ENCODE results near the gene SP140L.
"Not testable (repeated sequence)": the region's sequence is repeated elsewhere in the genome, so short reads cannot be mapped to it uniquely, and the experiment has no call there.

SP140L gene

DNA sequence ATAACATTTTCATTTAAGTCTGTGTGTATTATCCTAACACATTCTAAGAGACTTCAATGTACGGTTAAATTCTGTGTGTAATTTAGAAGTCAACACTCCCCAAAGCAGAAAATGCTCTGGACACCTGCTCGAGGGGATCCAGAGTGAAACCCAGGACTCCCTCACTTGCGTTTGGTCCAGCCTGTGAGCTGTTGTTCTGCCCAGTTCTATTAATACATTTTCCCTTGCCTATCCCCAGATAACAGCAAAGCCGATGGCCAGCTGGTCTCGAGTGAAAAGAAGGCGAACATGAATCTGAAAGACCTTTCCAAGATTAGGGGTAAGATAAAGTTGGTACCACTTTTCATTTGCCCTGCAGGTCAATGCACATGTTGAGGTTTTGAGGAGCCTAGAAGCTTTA lies 58.0 kb downstream of the SP140L start:
- no peak for DNase-seq

- no peak for DNase-seq
Measured at GRCh38 chr2:230394301-230394700, 67.3 kb downstream of the SP140L start.

DNA sequence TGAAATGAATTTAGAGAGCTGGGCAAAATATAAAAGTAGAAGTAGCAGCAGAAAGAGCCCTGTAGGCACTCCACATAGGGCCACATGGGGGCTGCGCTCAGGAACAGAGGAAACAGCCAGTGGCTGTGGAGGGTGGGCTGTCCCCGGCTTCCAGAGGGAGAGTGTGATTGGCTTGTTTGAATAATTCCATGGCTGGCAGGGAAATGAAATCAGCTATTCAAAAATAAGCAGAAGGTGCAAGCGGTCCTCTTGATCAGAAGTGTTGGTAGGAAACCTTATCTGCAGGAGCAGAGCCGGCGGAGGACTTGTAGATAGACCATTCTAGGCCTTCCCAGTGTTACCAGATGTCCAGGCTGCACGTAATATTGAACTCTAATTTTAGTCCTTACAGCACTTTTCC lies 71.7 kb downstream of the SP140L start:
- DNase-seq: not testable (repeated sequence)

GRCh38 chr2:230400041-230400440 lies 73.0 kb downstream of the SP140L start:
- no peak for DNase-seq

GRCh38 chr2:230400454-230400853 lies 73.5 kb downstream of the SP140L start:
- DNase-seq: no peak

DNA sequence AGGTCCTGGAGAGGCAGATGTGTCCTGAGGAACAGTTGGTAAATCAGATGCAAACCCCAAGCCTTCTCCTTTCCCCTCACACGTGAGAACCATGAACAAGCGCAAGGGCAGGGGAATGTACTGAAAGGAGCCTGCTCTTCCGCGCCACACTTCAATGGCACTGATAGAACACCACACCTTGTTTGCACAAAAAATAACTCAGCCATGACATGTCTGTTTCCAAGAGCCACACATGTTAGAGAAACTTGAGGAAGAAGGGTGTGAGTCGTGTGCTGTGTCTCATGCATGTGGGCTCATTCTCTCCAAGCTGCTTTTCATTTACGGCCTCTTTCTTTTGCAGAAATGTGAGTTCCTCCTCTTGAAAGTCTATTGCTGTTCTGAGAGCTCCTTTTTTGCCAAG lies 74.0 kb downstream of the SP140L start:
- not testable (repeated sequence) for DNase-seq

DNA sequence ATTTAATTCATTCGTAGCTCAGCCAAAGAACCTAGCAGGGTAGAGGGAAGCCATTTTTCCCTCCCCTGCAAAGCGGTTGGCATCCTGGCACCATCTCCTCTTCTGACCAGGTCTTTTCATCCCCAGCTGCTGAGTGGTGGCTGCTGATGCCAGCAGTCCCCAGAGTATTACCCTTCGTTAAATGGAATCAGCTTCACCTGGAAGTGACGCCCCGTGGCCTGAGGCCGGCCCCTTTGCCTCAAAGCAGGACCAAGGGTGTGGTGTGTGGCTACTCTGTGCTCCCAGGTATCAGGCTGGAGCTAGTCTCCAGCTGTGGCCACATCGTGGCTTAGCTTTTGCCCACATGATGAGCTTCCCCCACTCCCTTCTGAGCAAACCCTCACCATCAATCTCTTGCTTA lies 76.8 kb downstream of the SP140L start:
- DNase-seq: no peak

DNA sequence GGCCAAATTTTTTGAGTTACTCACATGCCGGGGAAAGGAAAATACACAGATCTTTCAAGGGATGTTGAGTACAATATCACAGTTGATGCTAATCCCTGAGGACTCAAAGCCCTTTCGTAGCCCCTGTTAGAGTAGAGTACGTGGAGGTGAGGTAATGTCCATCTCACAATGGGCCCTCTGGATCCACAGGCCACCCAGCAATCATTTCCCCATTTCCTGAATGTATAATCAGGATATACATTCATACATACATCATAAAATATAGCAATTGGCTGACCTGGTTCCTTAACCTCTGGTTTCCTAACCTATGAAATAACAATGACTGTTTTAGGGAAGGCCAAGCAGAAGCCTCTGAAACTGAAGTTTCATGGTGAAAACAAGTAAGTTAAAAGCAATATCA lies 78.8 kb downstream of the SP140L start:
- DNase-seq: no peak

DNA sequence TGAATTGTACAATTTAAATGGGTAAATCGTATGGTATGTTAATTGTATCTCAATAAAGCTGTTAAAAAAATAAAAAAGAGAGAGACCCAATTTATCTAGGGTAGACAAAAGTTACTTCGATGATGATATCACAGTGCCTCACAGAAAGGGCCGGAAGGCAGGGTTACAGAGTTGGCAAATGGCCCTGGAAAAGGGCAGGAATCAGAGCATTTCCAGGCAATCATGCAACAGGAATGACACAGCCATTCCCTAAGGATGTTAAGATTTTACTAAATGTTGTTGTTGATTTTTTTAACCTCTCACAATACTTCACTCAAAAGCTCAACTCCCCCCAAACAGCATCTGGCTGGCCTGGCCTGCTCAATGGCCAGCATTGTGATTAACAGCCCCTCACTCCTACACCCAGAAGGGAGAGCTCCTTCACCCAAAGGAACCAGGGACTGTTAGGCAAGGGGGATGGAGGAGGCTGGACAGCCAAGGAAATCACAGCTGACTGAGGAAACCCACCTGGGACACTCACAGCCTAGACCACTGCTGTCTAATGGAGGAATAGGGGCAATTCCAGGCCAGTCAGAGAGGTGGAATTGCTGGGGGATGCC lies 81.3 kb downstream of the SP140L start:
- DNase-seq: no peak

DNA sequence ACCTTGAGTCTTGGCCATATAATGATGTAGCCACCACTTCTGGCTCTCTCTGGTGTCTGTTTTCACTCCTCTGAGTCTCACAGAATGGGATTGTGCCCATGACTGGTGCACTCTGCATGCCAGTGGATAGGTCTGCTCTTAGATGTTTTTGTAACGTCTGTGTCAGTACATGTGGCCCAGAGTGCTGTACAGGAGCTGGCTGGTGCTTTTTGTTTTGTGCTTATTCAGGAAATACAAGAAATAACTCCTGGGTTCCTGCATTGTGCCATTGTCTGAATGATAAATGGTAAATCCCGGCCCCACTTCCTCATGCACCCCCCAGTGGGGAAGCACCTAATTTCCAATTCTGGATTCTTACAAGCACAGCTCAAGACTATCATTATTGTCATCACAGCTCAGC lies 82.3 kb downstream of the SP140L start:
- DNase-seq: not testable (repeated sequence)

GRCh38 chr2:230410263-230410662 lies 83.3 kb downstream of the SP140L start:
- no peak for DNase-seq

DNA sequence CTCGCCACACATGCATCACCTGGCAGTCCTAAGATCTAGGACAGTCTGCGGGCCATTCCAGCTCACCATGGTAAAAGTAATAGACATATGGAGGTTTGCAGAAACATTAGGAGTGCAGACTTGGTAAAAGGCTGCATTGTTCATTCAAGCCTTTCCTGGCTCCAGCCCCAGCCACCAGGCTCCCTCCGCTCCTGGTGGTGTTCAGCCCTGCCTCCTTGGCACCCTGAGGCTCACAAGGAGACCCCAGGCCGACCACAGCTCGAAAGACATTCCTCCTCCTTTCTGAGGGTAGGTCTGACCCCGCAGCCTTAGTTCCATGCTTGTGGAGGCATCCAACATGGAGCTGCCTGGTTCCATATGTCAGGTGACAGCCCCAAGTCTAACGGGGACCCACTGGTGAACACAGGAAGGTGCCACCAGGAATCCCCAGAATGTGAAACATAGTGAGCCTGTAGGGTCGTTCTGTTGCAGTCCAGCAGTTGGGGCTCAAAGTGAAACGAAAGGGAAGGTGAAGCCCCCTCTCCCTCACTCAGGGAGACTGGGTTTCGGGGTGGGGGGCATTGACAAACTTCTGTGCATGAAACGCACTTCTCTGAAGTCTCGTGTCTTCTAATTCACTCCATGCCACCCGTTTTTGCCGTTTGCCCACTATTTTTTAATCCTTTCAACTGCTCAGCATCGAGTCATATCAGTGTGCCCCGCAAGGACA lies 84.0 kb downstream of the SP140L start:
- DNase-seq: no peak

DNA sequence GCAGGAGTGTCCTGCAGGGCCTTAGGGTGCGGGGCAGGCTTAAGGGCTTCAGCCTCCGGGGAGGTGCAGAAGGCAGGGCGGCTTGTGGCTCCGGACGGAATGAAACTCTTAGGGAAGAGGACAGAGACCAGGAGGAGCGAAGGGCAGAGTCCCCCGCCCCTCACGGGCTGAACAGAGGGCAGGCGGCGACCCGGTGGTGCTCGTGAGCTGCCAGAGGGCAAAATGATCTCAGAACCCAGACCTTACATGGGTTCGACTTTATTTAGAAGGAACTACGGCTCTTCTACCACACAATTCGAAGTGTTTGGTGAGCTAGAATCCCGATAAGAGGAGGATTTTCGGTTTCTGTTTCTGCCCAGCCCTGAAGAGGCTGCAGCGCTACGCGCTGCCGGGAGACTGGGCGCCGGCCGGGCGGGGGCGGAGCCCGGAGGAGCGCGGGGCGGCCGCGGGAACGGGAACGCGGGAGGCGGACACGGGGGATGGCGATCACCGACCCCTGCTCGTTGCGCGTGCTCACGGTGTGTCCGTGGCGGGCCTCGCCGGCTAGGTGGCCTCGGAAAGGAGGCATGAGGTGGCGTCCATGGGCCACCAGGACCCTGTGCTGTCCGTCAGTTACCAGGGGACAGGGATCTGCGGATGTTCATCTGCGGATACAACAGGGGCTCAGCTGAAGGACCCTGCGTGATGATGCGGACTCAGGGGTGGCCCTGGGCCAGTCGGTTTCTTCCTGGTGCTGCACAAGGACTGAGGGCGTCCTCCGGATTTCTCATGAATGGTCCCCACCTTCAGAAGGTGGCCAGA lies 84.8 kb downstream of the SP140L start:
- DNase-seq: peak; percentile 56

DNA sequence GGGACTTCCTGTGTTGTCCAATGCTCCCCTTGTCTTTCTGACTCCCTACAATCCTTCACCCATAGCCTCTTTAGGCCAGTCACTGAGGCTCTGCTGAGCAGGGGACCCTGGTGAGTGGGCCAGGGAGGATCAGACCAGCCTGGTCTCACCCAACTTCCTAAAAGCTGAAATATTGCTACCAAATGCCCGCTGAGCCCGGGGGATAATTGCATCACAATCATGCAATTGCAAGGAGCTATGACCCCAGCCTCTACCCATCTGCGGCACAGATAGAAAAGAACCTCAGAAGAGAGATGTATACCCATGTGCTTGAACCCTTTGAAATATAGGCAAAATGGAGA lies 85.3 kb downstream of the SP140L start:
- no peak for DNase-seq

GRCh38 chr2:230412846-230413245 lies 85.9 kb downstream of the SP140L start:
- no peak for DNase-seq

GRCh38 chr2:230413479-230413878 lies 86.5 kb downstream of the SP140L start:
- DNase-seq: no peak

- DNase-seq: no peak
Measured at GRCh38 chr2:230414302-230414701, 87.3 kb downstream of the SP140L start.

DNA sequence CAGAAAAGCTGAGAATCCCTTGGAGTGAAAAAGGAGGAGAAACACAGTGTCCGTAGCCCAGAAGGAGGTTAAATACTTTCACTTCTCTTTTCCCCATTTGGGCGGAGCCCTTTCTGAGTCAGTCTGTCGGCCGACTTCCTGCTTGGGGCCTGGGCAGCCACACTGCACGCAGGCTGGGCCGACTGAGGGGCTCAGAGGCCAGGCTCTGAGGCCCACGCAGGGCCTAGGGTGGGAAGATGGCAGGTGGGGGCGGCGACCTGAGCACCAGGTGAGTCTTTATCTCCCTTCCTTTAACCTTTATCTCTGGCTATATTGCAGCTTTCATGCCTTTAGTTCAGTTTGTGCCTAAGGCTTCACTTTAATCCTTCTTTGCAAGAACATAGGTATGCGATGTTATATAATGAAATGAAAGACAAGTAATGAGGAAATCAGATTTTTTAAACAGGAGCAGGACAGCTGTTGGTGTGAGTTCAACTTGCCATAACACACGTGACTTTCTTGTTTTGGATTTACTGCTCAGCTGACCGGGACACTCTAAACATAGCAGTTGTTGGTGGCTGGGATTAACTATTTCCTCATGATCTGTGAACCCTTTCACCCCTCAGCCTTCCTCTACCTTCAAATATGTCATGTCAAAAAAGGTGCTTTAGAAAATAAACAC lies 89.2 kb downstream of the SP140L start, which contains the start of gene SP100:
Gene SP100 (plus strand): TSS at position 141 of the 661 bp plus-strand sequence. CDS start 96 bp downstream, at position 237.
- DNase-seq: peak; percentile 75

GRCh38 chr2:230417436-230417835 lies 90.4 kb downstream of the SP140L start:
- DNase-seq: no peak

- DNase-seq: no peak
Measured at GRCh38 chr2:230418341-230419016, 91.5 kb downstream of the SP140L start.

GRCh38 chr2:230419181-230419580 lies 92.2 kb downstream of the SP140L start:
- DNase-seq: no peak

GRCh38 chr2:230422149-230422548 lies 95.2 kb downstream of the SP140L start:
- no peak for DNase-seq

All from NK-92 treated with Interleukin-12 subunit alpha and Interleukin-12 subunit beta, amount 100 ng/mL, for 24 hours (cell line).